SH-SY5Y (cell line): ENCODE data around the gene FAM222A.

Source experiments
- GATA2 ChIP-seq: IDR thresholded peaks from 2 replicates; pipeline ENCODE4 v1.6.1; 2011; ENCODE audit warnings: mild to moderate bottlenecking, low read depth, low read length
- GATA3 ChIP-seq: IDR thresholded peaks from 2 replicates; pipeline ENCODE4 v1.6.1; 2011; ENCODE audit warnings: low read depth, mild to moderate bottlenecking, low read length, moderate library complexity

GRCh38 chr12:109696485-109697269 lies 16.9 kb upstream of the FAM222A start:
- TF ChIP-seq GATA2: no peak
- no peak for TF ChIP-seq GATA3
